H9 (cell line): Measurements from ENCODE around the gene MAP3K5. TPM values are rescaled to one million over a fixed set of nuclear protein-coding genes. Genes with fewer than 3 reads are reported as not detected.

Experiments used
- DNase-seq: peaks from one replicate; pipeline ENCODE4 v3.0.0-alpha.2; 2017
- H2AFZ ChIP-seq: one replicate; pipeline ENCODE4 v1.6.1; 2013; ENCODE audit warnings: mild to moderate bottlenecking, low read length, control low read depth, moderate library complexity
- H2AK5ac ChIP-seq: 2 replicates; pipeline ENCODE4 v1.6.1; 2013; ENCODE audit warnings: low read length, control low read depth, mixed read lengths; ENCODE audit not compliant: insufficient read length
- H2BK120ac ChIP-seq: one replicate; pipeline ENCODE4 v1.6.1; 2013; ENCODE audit warnings: low read depth, mild to moderate bottlenecking, low read length, control low read depth, inconsistent platforms; ENCODE audit not compliant: poor library complexity, severe bottlenecking
- H2BK12ac ChIP-seq: 2 replicates; pipeline ENCODE4 v1.6.1; 2013; ENCODE audit warnings: low read length, control low read depth, mixed read lengths, low read depth; ENCODE audit not compliant: insufficient read length
- H2BK15ac ChIP-seq: 2 replicates; pipeline ENCODE4 v1.6.1; 2013; ENCODE audit warnings: low read depth, low read length, control low read depth
- H2BK20ac ChIP-seq: one replicate; pipeline ENCODE4 v1.6.1; 2013; ENCODE audit warnings: low read depth, mild to moderate bottlenecking, low read length, control low read depth, inconsistent platforms; ENCODE audit not compliant: poor library complexity, severe bottlenecking
- H2BK5ac ChIP-seq: 2 replicates; pipeline ENCODE4 v1.6.1; 2013; ENCODE audit warnings: low read length, control low read depth, mixed read lengths; ENCODE audit not compliant: insufficient read length
- H3K14ac ChIP-seq: 2 replicates; pipeline ENCODE4 v1.6.1; 2013; ENCODE audit warnings: low read length, control low read depth; ENCODE audit not compliant: insufficient read depth
- H3K18ac ChIP-seq: 2 replicates; pipeline ENCODE4 v1.6.1; 2013; ENCODE audit warnings: low read depth, mild to moderate bottlenecking, mixed read lengths, low read length, control low read depth; ENCODE audit not compliant: insufficient read length
- H3K23ac ChIP-seq: 2 replicates; pipeline ENCODE4 v1.6.1; 2013; ENCODE audit warnings: low read length, control low read depth, mixed read lengths, low read depth; ENCODE audit not compliant: insufficient read length
- H3K23me2 ChIP-seq: 2 replicates; pipeline ENCODE4 v1.6.1; 2013; ENCODE audit warnings: low read depth, mild to moderate bottlenecking, mixed read lengths, low read length, control low read depth; ENCODE audit not compliant: insufficient read length, poor library complexity, severe bottlenecking
- H3K27ac ChIP-seq: 2 replicates; pipeline ENCODE4 v1.5.1; 2013; ENCODE audit warnings: low read length, control low read depth, mixed read lengths, low read depth; ENCODE audit not compliant: insufficient read length
- H3K27me3 ChIP-seq: 2 replicates; pipeline ENCODE4 v1.6.1; 2013; ENCODE audit warnings: low read length, control low read depth, inconsistent platforms; ENCODE audit not compliant: insufficient read depth
- H3K4ac ChIP-seq: 2 replicates; pipeline ENCODE4 v1.6.1; 2013; ENCODE audit warnings: low read depth, mild to moderate bottlenecking, control low read depth, inconsistent platforms, low read length, moderate library complexity
- H3K4me1 ChIP-seq: 2 replicates; pipeline ENCODE4 v1.6.1; 2013; ENCODE audit warnings: low read length, control low read depth, inconsistent platforms; ENCODE audit not compliant: insufficient read depth
- H3K4me2 ChIP-seq: 2 replicates; pipeline ENCODE4 v1.6.1; 2013; ENCODE audit warnings: low read length, control low read depth, mixed read lengths; ENCODE audit not compliant: insufficient read length, insufficient read depth
- H3K56ac ChIP-seq: 2 replicates; pipeline ENCODE4 v1.6.1; 2013; ENCODE audit warnings: low read depth, mild to moderate bottlenecking, mixed read lengths, low read length, control low read depth; ENCODE audit not compliant: insufficient read length
- H3K79me1 ChIP-seq: 2 replicates; pipeline ENCODE4 v1.6.1; 2013; ENCODE audit warnings: low read depth, mild to moderate bottlenecking, moderate library complexity, low read length, control low read depth, inconsistent platforms; ENCODE audit not compliant: insufficient read depth, poor library complexity, severe bottlenecking
- H3K79me2 ChIP-seq: 2 replicates; pipeline ENCODE4 v1.6.1; 2013; ENCODE audit warnings: low read length, control low read depth, inconsistent platforms; ENCODE audit not compliant: insufficient read depth
- H3K9ac ChIP-seq: 2 replicates; pipeline ENCODE4 v1.6.1; 2013; ENCODE audit warnings: low read length, control low read depth, mixed read lengths; ENCODE audit not compliant: insufficient read length; ENCODE audit errors: extremely low read depth
- H3K9me3 ChIP-seq: one replicate; pipeline ENCODE4 v1.6.1; 2013; ENCODE audit warnings: low read depth, low read length, inconsistent platforms; ENCODE audit not compliant: control insufficient read depth
- H3T11ph ChIP-seq: one replicate; pipeline ENCODE4 v1.6.1; 2013; ENCODE audit warnings: mild to moderate bottlenecking, low read length, control low read depth, inconsistent platforms
- H4K20me1 ChIP-seq: one replicate; pipeline ENCODE4 v1.6.1; 2013; ENCODE audit not compliant: control insufficient read depth, insufficient read length, insufficient read depth
- H4K5ac ChIP-seq: 2 replicates; pipeline ENCODE4 v1.6.1; 2013; ENCODE audit warnings: low read depth, mild to moderate bottlenecking, mixed read lengths, low read length, control low read depth; ENCODE audit not compliant: insufficient read length
- H4K8ac ChIP-seq: replicated peaks from 2 replicates; pipeline ENCODE4 v1.6.1; 2013; ENCODE audit warnings: low read length, control low read depth, mixed read lengths, low read depth; ENCODE audit not compliant: insufficient read length
- H4K91ac ChIP-seq: 2 replicates; pipeline ENCODE4 v1.6.1; 2013; ENCODE audit warnings: low read depth, mild to moderate bottlenecking, moderate library complexity, mixed read lengths, low read length, control low read depth; ENCODE audit not compliant: insufficient read length
- H3K27ac Mint-ChIP-seq, 3 experiments: 2 replicates in 2 of 3; 3 replicates in 1 of 3; pipeline ENCODE4 v1.8.0; 2020 to 2021; ENCODE audit warnings: mixed read lengths in 3 of 3, mild to moderate bottlenecking in 1 of 3, moderate library complexity in 1 of 3
- H3K27me3 Mint-ChIP-seq: 2 replicates; pipeline ENCODE4 v1.8.0; 2021; ENCODE audit warnings: low read depth, mild to moderate bottlenecking, moderate library complexity, mixed read lengths
- H3K36me3 Mint-ChIP-seq, 3 experiments: 2 replicates in 2 of 3; 3 replicates in 1 of 3; pipeline ENCODE4 v1.8.0; 2020 to 2021; ENCODE audit warnings: low read depth in 3 of 3, mixed read lengths in 3 of 3; ENCODE audit not compliant: insufficient read depth in 1 of 3
- H3K4me1 Mint-ChIP-seq, 2 experiments: 2 replicates each; pipeline ENCODE4 v1.8.0; 2020; ENCODE audit warnings: mixed read lengths in 2 of 2
- H3K4me3 Mint-ChIP-seq, 2 experiments: 2 replicates in 1 of 2; 3 replicates in 1 of 2; pipeline ENCODE4 v1.8.0; 2020 to 2021; ENCODE audit warnings: mild to moderate bottlenecking in 2 of 2, mixed read lengths in 2 of 2, moderate library complexity in 1 of 2
- H3K9me3 Mint-ChIP-seq, 2 experiments: 2 replicates in 1 of 2; 3 replicates in 1 of 2; pipeline ENCODE4 v1.8.0; 2020; ENCODE audit warnings: mild to moderate bottlenecking in 2 of 2, mixed read lengths in 2 of 2, moderate library complexity in 1 of 2
- WGBS: extraction: QIAGEN DNeasy Blood & Tissue Kit; methylation state at CpG from one replicate; pipeline ENCODE4 v1.1.7; 2013; ENCODE audit warnings: missing lambda C conversion rate, low lambda C conversion rate, mixed read lengths; ENCODE audit not compliant: insufficient read length; ENCODE audit errors: extremely low coverage; 5-methylcytosine and 5-hydroxymethylcytosine counted together
- total RNA-seq: library from RNA; stranded (reverse); gene quantifications from 2 replicates; pipeline ENCODE4 v1.2.1, GENCODE V29; 2021
- TF ChIP-seq, protein P1 (sequence below): fragments of 200-600 bp; sonication (generic); conservative IDR thresholded peaks from 3 replicates; pipeline ENCODE4 v1.8.0; 2021; ENCODE audit warnings: antibody characterized with exemption, mild to moderate bottlenecking

Gene MAP3K5
- total RNA-seq, 1 experiment from 2014 or later, result 1.6 TPM

DNA sequence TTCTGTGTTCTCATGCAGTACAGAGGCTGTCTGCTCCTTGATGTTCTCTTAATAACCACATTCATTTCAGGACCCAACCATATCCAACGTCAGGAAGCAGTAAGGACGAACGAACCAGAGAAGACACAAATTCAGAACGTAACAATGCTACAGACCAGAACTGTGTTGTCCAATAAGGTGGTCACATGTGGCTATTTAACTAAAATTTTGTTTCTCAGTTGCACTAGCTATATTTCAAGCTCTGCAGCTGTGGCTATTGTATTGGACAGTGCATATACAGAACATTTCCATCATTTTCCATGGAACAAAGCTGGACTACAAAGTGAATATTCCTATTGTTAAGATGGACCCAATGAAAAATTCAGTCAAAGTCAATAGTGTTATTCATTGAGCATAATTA lies 269.1 kb downstream of the MAP3K5 start:
- Histone ChIP-seq H4K20me1 (no peaks in the 10 kb centered on the region), H2BK5ac (no peak overlapping the region), H2BK20ac (no peak overlapping the region), H3K4me2 (no peak overlapping the region), H3K79me1 (peaks cover 6% of the 10 kb centered on the region), H4K8ac (no peak overlapping the region), H2AK5ac (no peak overlapping the region), H3K4me1 (peaks cover 23% of the 10 kb centered on the region), H3K23ac (no peak overlapping the region), H3K56ac (no peak overlapping the region), H3K9ac (no peak overlapping the region), H3K79me2 (peaks cover 1% of the 10 kb centered on the region; the same call in 1 of the 2 replicates), H4K5ac (no peak overlapping the region), H3K27me3 (no peaks in the 10 kb centered on the region), H3K23me2 (no peaks in the 10 kb centered on the region), H4K91ac (no peak overlapping the region), H3K27ac (no peak overlapping the region), H2BK12ac (no peak overlapping the region), H3K9me3 (no peaks in the 10 kb centered on the region), H3T11ph (no peak overlapping the region), H2AFZ (no peak overlapping the region), H2BK120ac (no peak overlapping the region), H3K14ac (no peak overlapping the region), H2BK15ac (no peak overlapping the region), H3K18ac (no peak overlapping the region), H3K4ac (no peak overlapping the region)
- Mint-ChIP-seq H3K27me3 (no peaks in the 10 kb centered on the region), H3K36me3 (peaks cover 0 to 4% (median 2%) of the 10 kb centered on the region in 3 experiments; a peak in 2 of 7 replicates), H3K27ac (no peak overlapping the region), H3K4me3 (no peak overlapping the region), H3K9me3 (no peaks in the 10 kb centered on the region), H3K4me1 (peaks cover 42 to 58% of the 10 kb centered on the region in 2 experiments)
- TF ChIP-seq, protein P1, sequence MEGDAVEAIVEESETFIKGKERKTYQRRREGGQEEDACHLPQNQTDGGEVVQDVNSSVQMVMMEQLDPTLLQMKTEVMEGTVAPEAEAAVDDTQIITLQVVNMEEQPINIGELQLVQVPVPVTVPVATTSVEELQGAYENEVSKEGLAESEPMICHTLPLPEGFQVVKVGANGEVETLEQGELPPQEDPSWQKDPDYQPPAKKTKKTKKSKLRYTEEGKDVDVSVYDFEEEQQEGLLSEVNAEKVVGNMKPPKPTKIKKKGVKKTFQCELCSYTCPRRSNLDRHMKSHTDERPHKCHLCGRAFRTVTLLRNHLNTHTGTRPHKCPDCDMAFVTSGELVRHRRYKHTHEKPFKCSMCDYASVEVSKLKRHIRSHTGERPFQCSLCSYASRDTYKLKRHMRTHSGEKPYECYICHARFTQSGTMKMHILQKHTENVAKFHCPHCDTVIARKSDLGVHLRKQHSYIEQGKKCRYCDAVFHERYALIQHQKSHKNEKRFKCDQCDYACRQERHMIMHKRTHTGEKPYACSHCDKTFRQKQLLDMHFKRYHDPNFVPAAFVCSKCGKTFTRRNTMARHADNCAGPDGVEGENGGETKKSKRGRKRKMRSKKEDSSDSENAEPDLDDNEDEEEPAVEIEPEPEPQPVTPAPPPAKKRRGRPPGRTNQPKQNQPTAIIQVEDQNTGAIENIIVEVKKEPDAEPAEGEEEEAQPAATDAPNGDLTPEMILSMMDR, result no peak
- DNase-seq, result no peak
- WGBS, result no CpG with 5 or more reads among the region's 4 CpGs
